Renal cortex interstitium (tissue), 11 donors: ENCODE data around the gene REP15. TPM values are rescaled to one million over a fixed set of nuclear protein-coding genes. Genes with fewer than 3 reads are reported as not detected.
"Not testable (repeated sequence)": the region's sequence is repeated elsewhere in the genome, so short reads cannot be mapped to it uniquely, and the experiment has no call there.

Source experiments
- DNase-seq, 11 donors: peaks; one replicate each; pipeline ENCODE4 v3.0.0-alpha.2; 2013; ENCODE audit warnings: low read depth in 9 of 11, low spot score in 4 of 11; ENCODE audit errors: extremely low read depth in 1 of 11
- polyA plus RNA-seq, 3 donors: library from polyadenylated mRNA; unstranded; fragments of 120-200 nt; gene quantifications; one replicate each; pipeline ENCODE4 v1.2.1, GENCODE V29; 2013; ENCODE audit not compliant: insufficient read length in 3 of 3

The REP15 gene
- polyA plus RNA-seq, 3 donors: 2.3 to 3.6 (median 2.5) TPM

DNA sequence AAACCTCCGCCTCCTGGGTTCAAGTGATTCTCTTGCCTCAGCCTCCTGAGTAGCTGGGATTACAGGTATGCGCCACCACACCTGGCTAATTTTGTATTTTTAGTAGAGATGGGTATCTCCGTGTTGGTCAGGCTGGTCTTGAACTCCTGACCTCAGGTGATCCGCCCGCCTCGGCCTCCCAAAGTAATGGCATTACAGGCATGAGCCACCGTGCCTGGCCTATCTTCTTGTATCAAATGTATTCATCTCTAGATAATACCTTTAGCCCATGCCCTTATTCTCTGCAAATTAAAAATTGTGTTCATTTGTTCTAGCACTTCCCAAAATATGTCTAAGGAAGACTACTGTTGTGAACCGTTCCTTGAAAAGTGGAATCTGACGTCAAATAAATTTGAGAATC is 38.1 kb downstream of the REP15 start:
- not testable (repeated sequence) for DNase-seq

GRCh38 chr12:27743601-27744000 is 47.4 kb downstream of the REP15 start:
- no peak for DNase-seq

DNA sequence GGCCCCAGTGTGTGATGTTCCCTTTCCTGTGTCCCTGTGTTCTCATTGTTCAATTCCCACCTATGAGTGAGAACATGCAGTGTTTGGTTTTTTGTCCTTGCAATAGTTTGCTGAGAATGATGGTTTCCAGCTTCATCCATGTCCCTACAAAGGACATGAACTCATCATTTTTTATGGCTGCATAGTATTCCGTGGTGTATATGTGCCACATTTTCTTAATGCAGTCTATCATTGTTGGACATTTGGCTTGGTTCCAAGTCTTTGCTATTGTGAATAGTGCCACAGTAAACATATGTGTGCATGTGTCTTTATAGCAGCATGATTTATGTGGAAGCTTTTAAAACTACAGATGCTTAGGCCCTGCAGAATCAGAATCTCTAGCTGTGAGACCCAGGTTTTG is 49.5 kb downstream of the REP15 start:
- DNase-seq: not testable (repeated sequence)

Other genes starting within 250 kb of the REP15 start
- under 1 TPM; 0.24 to 0.91 (median 0.40) TPM for gene SMCO2, start 249.7 kb upstream of the REP15 start, polyA plus RNA-seq
- 100 to 1,000 TPM in 1 of 3 donors, 10 to 100 TPM in 2; 81.6 to 136 (median 85.7) TPM for gene PPFIBP1, start 172.2 kb upstream of the REP15 start, polyA plus RNA-seq
- 10 to 100 TPM; 72.0 to 88.0 (median 74.9) TPM for gene MRPS35, start 14.4 kb downstream of the REP15 start, polyA plus RNA-seq
- gene KLHL42, start 83.8 kb downstream of the REP15 start, polyA plus RNA-seq: 10 to 100 TPM; 32.1 to 41.5 (median 36.7) TPM
- gene MANSC4, start 83.8 kb downstream of the REP15 start, polyA plus RNA-seq: under 1 TPM; 0.16 to 0.92 (median 0.44) TPM